Common myeloid progenitor, CD34-positive (primary cell): Measurements from ENCODE around the gene PIP4K2B.

Experiments used
- CTCF ChIA-PET: fragments of 350-600 bp; sonication (Branson Sonifier 250); formaldehyde crosslinking; loops from one replicate; lab custom pipeline; 2021; ENCODE audit warnings: antibody characterized with exemption; lab: Charles Lee
- POLR2A ChIA-PET: fragments of 350-600 bp; sonication (Branson Sonifier 250); formaldehyde crosslinking; loops from one replicate; lab custom pipeline; 2021; ENCODE audit warnings: antibody characterized with exemption; lab: Charles Lee
- DNase-seq, 3 donors: peaks; one replicate each; pipeline versions ENCODE4 v3.0.0 to v3.0.0-alpha.2; 2013
- H3K27ac ChIP-seq, 2 experiments: 1 replicate in 1 of 2; 2 replicates in 1 of 2; pipeline ENCODE4 v1.7.0; 2013; ENCODE audit warnings: inconsistent platforms in 2 of 2, low read length in 2 of 2, mild to moderate bottlenecking in 2 of 2, low read depth in 1 of 2, moderate library complexity in 1 of 2; ENCODE audit not compliant: severe bottlenecking in 2 of 2, insufficient read depth in 1 of 2, poor library complexity in 1 of 2
- H3K27me3 ChIP-seq, 5 experiments: replicated peaks in 2 of 5; 1 replicate in 3 of 5; 2 replicates in 2 of 5; pipeline versions ENCODE4 v1.6.1 to v1.7.0; 2013; ENCODE audit warnings: low read length in 4 of 5, mild to moderate bottlenecking in 2 of 5, moderate library complexity in 2 of 5, inconsistent platforms in 1 of 5; ENCODE audit not compliant: insufficient read depth in 5 of 5, control insufficient read depth in 4 of 5
- H3K36me3 ChIP-seq, 4 experiments: 1 replicate in 2 of 4; 2 replicates in 2 of 4; pipeline versions ENCODE4 v1.6.1 to v1.7.0; 2013; ENCODE audit warnings: low read length in 3 of 4, control low read depth in 1 of 4, mild to moderate bottlenecking in 1 of 4; ENCODE audit not compliant: control insufficient read depth in 4 of 4, insufficient read depth in 4 of 4
- H3K4me1 ChIP-seq, 4 experiments: 1 replicate in 3 of 4; 2 replicates in 1 of 4; pipeline versions ENCODE4 v1.6.1 to v1.7.1; 2013; ENCODE audit warnings: low read length in 3 of 4, mild to moderate bottlenecking in 3 of 4, control low read depth in 1 of 4, inconsistent platforms in 1 of 4, moderate library complexity in 1 of 4; ENCODE audit not compliant: control insufficient read depth in 4 of 4, insufficient read depth in 4 of 4; ENCODE audit errors: control extremely low read depth in 1 of 4
- H3K4me3 ChIP-seq, 7 experiments: 1 replicate in 4 of 7; 2 replicates in 3 of 7; pipeline versions ENCODE4 v1.5.1 to v1.7.0; 2013; ENCODE audit warnings: mild to moderate bottlenecking in 7 of 7, low read length in 6 of 7, moderate library complexity in 6 of 7, inconsistent platforms in 2 of 7, low read depth in 2 of 7, control low read depth in 1 of 7; ENCODE audit not compliant: insufficient read depth in 4 of 7, control insufficient read depth in 1 of 7; ENCODE audit errors: extremely low read depth in 1 of 7
- H3K9me3 ChIP-seq, 5 experiments: 1 replicate in 4 of 5; 2 replicates in 1 of 5; pipeline versions ENCODE4 v1.6.1 to v1.7.1; 2013; ENCODE audit warnings: low read length in 4 of 5, mild to moderate bottlenecking in 2 of 5, inconsistent platforms in 1 of 5, low read depth in 1 of 5, moderate library complexity in 1 of 5; ENCODE audit not compliant: control insufficient read depth in 4 of 5, insufficient read depth in 2 of 5; ENCODE audit errors: control extremely low read depth in 1 of 5
- WGBS: methylation state at CpG from one replicate; pipeline ENCODE4 v1.1.5; 2013; ENCODE audit not compliant: insufficient coverage; 5-methylcytosine and 5-hydroxymethylcytosine counted together

PIP4K2B gene

GRCh38 chr17:38809828-38810227 lies 10.5 kb upstream of the PIP4K2B start:
- no peaks in the 10 kb centered on the region for H3K9me3 ChIP-seq
- WGBS, result 98% methylated on average over 7 of the region's 7 CpGs
- ChIA-PET CTCF (no interaction called here), POLR2A (no interaction called here)
- no peak overlapping the region for H3K27ac ChIP-seq
- no peak for DNase-seq
- peaks cover 20 to 85% (median 44%) of the 10 kb centered on the region in 4 experiments for H3K36me3 ChIP-seq
- H3K4me1 ChIP-seq, result no peaks in the 10 kb centered on the region
- no peaks in the 10 kb centered on the region for H3K27me3 ChIP-seq
- no peak overlapping the region for H3K4me3 ChIP-seq

DNA sequence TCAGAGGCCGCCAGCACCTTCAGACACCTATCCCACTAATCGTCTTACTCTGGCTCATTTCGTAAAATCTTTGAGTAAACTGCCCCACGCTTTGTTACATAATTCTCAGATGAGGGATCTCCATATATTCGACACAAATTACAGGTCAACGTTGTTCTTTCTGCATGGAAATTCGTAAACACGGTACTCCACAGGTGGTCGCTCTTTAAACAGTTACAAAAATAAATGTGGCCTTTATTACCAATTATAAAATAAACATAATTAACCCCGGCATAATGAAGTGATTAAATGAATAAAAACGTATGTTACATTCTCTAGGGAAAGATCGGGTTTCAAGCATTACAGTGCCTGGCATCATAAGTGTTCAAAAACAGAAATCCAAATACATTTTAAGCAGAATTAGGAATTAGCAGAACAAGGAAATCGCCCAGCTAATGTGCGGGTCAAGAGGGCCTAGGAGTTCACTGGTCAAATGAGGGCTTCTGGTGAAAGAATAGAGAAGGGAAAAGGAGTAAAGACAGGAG lies 943 bp upstream of the PIP4K2B start:
- Histone ChIP-seq H3K27me3 (no peaks in the 10 kb centered on the region), H3K27ac (peak overlapping the region in 1 of 2 experiments; percentile 86), H3K36me3 (peaks cover 5 to 50% (median 39%) of the 10 kb centered on the region in 4 experiments), H3K4me3 (peak overlapping the region; percentile 71 to 91 (median 83)), H3K4me1 (peaks cover 16 to 30% (median 28%) of the 10 kb centered on the region in 4 experiments), H3K9me3 (no peaks in the 10 kb centered on the region)
- ChIA-PET POLR2A (interaction anchor here (1.0 to 1.5 kb wide), 2 partner anchors 48 to 53 kb away, joined by 3 to 5 read pairs; partner anchors contain the start of genes PSMB3 and RPL23), CTCF (no interaction called here)
- no peak for DNase-seq
- 5% methylated on average over 5 of the region's 14 CpGs for WGBS

DNA sequence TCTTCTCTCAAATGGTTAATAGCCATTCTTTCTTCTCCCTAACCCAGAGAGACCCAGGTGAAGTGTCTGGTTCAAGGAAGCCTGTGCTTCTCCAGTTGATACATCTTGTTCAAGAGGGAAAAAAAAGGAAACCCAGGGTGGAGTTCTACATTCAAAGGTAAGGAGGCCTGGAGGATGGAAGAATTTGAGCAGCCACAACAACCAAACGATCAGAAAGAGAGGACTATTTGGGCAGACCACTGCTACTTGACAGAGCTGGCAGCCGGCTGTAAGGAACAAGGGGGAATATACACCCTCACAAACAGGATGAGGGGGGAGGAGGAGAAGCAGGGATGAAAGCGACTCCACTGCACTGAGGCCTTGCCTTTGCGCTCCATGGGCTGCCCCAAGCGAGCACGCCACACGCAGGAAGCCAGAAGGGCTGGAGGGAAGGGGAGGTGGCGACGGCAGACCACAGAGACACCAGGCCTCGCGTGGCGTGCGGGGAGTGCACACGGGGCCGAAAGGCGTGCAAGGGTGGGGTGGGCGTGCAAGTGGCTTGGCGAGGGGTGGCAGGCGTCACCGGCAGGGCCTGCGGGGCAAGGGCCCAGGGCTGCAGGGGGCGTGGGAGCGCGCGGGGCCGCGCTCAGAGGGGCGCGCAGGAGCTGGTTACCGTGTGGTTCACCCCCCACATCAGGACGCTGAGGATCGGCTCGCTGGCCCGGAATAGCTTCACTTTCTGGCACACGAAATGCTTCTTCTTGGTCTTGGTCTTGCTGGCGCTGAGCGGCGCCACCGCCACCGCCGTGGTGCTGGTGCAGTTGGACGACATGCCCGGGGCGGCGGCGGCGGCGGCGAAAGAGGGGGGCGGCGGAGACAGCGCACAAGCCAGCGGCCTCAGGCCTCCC lies 499 bp downstream of the PIP4K2B start:
- Histone ChIP-seq H3K4me3 (peak overlapping the region; percentile 52 to 91 (median 72)), H3K4me1 (peaks cover 16 to 30% (median 28%) of the 10 kb centered on the region in 4 experiments), H3K9me3 (no peaks in the 10 kb centered on the region), H3K36me3 (peaks cover 5 to 45% (median 34%) of the 10 kb centered on the region in 4 experiments), H3K27ac (peak overlapping the region; percentile 72 to 87), H3K27me3 (no peaks in the 10 kb centered on the region)
- ChIA-PET CTCF (interaction anchor here (0.5 to 1.3 kb wide), 3 partner anchors 11 to 457 kb away, joined by 3 to 4 read pairs (median 3); no protein-coding TSS in a partner anchor), POLR2A (interaction anchor here (0.7 to 1.5 kb wide), 2 partner anchors 46 to 69 kb away, joined by 3 to 5 read pairs; partner anchors contain the start of gene PSMB3)
- WGBS, result under 1% methylated on average over 40 of the region's 53 CpGs
- DNase-seq, result peak; percentile 72 to 89 (median 84)

DNA sequence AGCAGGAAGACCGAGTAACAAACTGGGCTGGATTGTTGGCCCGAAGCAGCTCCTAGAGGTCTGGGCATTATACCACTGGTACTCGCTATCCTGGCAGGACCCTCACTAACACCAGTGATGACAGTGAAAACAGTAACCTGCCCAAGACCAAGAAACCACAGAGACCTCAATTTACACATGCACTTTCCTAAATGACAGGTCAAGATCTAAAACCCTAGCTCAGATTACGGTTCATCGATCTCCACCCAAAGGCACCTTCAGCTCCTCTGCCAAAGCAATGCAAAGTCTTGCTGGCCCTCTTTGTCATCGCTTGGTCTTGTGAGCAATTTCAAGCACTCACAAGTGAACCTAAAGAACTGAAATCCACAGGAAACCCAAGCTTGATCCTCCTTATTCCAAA lies 1.5 kb downstream of the PIP4K2B start:
- WGBS, result 90% methylated on average over 5 of the region's 6 CpGs
- Histone ChIP-seq H3K27ac (peak overlapping the region; percentile 72 to 87), H3K4me1 (peaks cover 16 to 30% (median 28%) of the 10 kb centered on the region in 4 experiments), H3K9me3 (no peaks in the 10 kb centered on the region), H3K27me3 (no peaks in the 10 kb centered on the region), H3K4me3 (peak overlapping the region in 6 of 7 experiments; percentile 63 to 91 (median 78)), H3K36me3 (peaks cover 5 to 38% (median 26%) of the 10 kb centered on the region in 4 experiments)
- no peak for DNase-seq
- ChIA-PET POLR2A (no interaction called here), CTCF (interaction anchor here (1.0 to 1.3 kb wide), 2 partner anchors 10 to 355 kb away, joined by 3 to 4 read pairs; no protein-coding TSS in a partner anchor)

- Histone ChIP-seq H3K9me3 (no peaks in the 10 kb centered on the region), H3K4me3 (peak overlapping the region in 3 of 7 experiments; percentile 83 to 91 (median 83)), H3K4me1 (peaks cover 16 to 30% (median 28%) of the 10 kb centered on the region in 4 experiments), H3K27me3 (no peaks in the 10 kb centered on the region), H3K27ac (peak overlapping the region; percentile 6 to 87), H3K36me3 (peaks cover 5 to 36% (median 24%) of the 10 kb centered on the region in 4 experiments)
- ChIA-PET POLR2A (no interaction called here), CTCF (no interaction called here)
- 89% methylated on average over 4 of the region's 5 CpGs for WGBS
- DNase-seq, result no peak
These were observed 2.2 kb downstream of the PIP4K2B start for GRCh38 chr17:38797158-38797490.

GRCh38 chr17:38796451-38797157 lies 2.8 kb downstream of the PIP4K2B start:
- Histone ChIP-seq H3K4me3 (peak overlapping the region in 1 of 7 experiments; percentile 83), H3K36me3 (peaks cover 3 to 31% (median 20%) of the 10 kb centered on the region in 4 experiments), H3K4me1 (peaks cover 16 to 30% (median 27%) of the 10 kb centered on the region in 4 experiments), H3K9me3 (no peaks in the 10 kb centered on the region), H3K27me3 (no peaks in the 10 kb centered on the region), H3K27ac (peak overlapping the region; percentile 6 to 87)
- WGBS, result 79% methylated on average over 4 of the region's 5 CpGs
- ChIA-PET CTCF (no interaction called here), POLR2A (no interaction called here)
- DNase-seq, result no peak
